ENCODE data around the gene RCBTB1.

DNA sequence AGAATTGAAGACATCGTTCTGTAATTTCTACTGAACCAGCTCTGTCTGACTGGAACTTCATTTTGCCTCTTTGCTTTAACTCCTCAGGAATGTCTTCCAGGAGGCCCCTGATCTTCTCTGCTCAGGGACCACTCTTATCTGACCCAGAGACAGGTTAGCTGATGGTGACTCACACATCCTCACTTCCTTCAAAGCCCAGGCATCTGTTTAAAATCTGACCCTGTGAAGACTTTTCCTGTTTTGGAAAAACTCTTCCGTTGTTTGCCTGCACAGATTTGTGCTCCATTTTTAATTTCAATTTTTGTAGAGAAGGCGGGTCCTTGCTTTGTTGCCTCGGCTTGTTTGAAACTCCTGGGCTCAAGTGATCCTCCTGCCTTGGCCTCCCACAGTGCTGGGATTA lies 44.6 kb upstream of the RCBTB1 start:
- TF ChIP-seq CEBPB (IDR thresholded peaks at IDR 0.05), result no peak
- TF ChIP-seq CREB1 (IDR thresholded peaks at IDR 0.05; ENCODE audit: low read depth), result no peak
- TF ChIP-seq, protein P1, sequence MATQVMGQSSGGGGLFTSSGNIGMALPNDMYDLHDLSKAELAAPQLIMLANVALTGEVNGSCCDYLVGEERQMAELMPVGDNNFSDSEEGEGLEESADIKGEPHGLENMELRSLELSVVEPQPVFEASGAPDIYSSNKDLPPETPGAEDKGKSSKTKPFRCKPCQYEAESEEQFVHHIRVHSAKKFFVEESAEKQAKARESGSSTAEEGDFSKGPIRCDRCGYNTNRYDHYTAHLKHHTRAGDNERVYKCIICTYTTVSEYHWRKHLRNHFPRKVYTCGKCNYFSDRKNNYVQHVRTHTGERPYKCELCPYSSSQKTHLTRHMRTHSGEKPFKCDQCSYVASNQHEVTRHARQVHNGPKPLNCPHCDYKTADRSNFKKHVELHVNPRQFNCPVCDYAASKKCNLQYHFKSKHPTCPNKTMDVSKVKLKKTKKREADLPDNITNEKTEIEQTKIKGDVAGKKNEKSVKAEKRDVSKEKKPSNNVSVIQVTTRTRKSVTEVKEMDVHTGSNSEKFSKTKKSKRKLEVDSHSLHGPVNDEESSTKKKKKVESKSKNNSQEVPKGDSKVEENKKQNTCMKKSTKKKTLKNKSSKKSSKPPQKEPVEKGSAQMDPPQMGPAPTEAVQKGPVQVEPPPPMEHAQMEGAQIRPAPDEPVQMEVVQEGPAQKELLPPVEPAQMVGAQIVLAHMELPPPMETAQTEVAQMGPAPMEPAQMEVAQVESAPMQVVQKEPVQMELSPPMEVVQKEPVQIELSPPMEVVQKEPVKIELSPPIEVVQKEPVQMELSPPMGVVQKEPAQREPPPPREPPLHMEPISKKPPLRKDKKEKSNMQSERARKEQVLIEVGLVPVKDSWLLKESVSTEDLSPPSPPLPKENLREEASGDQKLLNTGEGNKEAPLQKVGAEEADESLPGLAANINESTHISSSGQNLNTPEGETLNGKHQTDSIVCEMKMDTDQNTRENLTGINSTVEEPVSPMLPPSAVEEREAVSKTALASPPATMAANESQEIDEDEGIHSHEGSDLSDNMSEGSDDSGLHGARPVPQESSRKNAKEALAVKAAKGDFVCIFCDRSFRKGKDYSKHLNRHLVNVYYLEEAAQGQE (IDR thresholded peaks at IDR 0.05; ENCODE audit: low read depth), result no peak
- TF ChIP-seq EGR1 (IDR thresholded peaks at IDR 0.05), result no peak

Data from Ishikawa (cell line).